Iris pigment epithelial cell (primary cell): ENCODE results near the gene ZNF329.
A peak's percentile ranks its signal among the peaks of the same experiment; 100 is the strongest.

Source experiments
- DNase-seq: peaks from one replicate; pipeline ENCODE4 v3.0.0-alpha.2; 2011; ENCODE audit warnings: low read depth

ZNF329 gene

GRCh38 chr19:58118979-58119733 is 31.4 kb downstream of the ZNF329 start:
- DNase-seq: no peak

- no peak for DNase-seq
These were observed 32.6 kb downstream of the ZNF329 start for GRCh38 chr19:58117841-58118575.

DNA sequence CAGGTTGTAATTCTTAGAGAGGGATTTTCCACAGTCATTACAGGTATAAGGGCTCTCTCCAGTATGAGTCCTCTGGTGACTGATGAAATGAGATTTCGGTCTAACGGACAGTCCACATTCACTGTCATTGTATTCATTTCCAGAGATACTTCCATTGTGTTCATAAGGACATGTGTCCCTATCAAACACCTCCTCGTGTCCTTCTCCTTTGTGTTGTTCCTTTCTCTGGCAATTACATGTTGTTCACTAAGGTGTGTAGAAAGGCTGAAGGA is 42.1 kb downstream of the ZNF329 start:
- DNase-seq: no peak

GRCh38 chr19:58107778-58108545 is 42.6 kb downstream of the ZNF329 start:
- no peak for DNase-seq

- no peak for DNase-seq
These were observed 51.9 kb downstream of the ZNF329 start for GRCh38 chr19:58098682-58098998.

DNA sequence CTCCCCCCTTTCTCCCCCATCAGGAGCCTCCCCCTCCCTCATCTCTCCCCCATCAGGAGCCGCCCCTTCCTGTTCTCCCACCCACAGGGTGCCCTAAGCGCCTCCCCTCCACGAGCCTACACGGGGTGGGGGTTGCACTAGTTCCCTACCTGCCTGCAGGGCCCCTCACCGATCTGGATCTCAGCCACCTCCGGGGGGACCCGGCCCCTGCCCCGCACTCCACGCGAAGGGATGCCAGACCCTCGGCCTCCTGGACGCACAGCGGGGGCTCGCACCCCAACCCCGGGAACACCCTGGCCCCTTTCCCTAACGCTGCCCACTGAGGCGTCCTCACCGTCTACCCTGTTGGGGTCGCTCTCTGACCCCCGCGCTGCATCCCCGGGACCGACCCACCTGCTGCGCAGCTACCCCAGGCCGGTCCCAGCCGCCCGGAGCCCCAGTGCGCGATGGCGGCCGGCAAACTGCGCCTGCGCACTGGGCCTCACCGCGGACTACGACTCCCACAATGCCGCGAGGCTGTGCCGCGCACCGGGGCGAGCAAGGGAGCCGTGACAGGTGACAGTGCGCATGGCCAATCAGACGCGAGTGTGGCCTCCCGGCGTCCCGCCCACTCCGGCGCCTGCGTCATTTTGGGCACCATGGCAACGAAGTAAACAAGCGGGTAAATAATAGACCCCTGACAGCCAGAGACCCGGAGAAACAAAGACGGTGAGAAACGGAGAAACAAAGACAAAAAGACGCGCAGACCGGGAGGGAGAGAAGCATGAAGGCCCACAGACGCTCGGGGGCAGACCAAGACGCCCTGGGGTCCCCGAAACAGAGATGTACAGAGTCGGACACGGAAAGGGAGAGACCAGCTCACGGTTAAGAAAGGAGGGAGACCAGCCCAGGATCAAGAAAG is 52.6 kb downstream of the ZNF329 start, which contains the start of gene ZSCAN18:
Gene ZSCAN18, minus strand, starts transcription at position 451 of the 901 bp plus-strand sequence. CDS start 7,964 bp downstream, outside the sequence.
- DNase-seq: peak; percentile 92

GRCh38 chr19:58097349-58097748 is 53.2 kb downstream of the ZNF329 start:
- DNase-seq: no peak

DNA sequence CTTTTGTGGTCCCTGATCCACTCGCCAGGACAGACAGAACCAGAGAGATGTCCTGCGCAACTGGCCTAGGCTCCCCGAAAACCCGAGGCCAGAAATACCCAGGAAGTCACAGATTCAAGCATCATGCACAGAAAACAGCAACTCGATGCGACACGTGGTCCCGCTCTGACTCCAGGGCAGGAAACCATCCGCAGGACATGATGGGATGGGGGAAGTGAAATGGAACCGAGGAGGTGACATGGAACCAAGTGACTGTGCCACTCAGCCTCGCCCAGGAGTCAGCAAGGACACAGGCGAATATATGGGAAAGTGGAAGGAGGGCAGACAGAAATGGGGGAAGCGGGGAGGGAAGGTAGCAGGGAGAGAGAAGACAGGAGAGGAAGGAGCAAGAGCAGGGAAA is 53.7 kb downstream of the ZNF329 start:
- no peak for DNase-seq

GRCh38 chr19:58095328-58095727 is 55.3 kb downstream of the ZNF329 start:
- no peak for DNase-seq

DNA sequence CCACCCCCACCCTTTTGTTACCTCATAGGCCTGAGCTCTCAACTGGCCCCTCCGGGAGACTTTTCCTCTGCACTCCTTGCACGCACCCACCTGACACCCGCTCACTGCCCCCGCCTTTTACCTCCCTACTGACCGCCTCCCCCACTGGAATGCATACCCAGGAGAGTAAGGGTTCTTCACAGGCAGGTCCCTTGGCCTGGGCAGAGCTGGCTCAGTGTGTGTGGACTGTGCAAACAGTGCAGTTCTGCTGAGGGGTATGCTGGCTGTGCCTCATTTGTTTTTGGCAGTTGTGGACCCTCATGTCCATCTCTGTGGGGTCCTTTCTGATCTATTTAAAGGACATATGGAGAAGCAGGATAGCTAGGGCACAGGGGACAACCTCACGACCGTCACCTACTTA is 57.5 kb downstream of the ZNF329 start:
- DNase-seq: no peak

- no peak for DNase-seq
These were observed 59.2 kb downstream of the ZNF329 start for GRCh38 chr19:58091251-58091995.

DNA sequence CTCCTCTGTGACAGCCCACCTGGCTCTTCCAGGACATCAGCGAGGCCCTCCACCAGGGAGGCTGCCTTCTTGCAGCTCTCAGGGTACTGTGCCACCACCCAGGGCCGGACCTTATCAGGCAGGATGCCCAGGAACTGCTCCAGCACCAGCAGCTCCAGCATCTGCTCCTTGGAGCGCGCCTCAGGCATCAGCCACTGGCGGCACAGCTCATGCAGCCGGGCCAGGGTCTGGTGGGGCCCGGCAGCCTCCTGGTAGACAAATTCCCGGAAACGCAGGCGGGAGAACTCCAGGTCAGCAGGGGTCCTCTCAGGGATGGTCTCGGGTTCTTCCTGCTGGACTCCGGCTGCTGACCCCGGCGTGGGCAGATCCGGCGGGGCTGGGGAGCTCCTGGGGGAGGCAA is 60.7 kb downstream of the ZNF329 start:
- DNase-seq: no peak

DNA sequence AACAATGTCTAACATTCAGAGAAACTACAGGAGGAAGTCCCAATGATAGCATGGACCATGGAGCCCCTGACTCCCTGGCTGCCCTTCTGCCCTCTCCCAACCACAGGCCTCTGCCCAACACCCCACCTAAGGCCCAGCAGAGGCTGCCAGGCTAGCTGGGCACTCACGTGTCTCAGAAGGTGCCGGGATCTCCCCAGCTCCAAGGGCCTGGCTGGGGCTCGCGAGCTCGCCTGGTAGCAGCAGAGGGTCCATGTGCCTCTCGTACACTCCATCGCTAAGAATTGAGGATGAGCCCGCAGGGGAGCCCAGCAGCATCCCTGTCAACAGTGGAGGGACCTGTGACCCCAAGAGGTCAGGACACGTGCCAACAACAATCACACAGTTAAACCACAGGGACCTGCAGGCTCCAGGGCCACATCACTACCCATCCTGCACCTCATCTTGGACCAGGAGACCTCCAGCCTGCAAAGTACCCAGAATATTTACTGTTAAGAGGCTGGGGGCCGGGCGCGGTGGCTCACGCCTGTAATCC is 62.0 kb downstream of the ZNF329 start:
- DNase-seq: no peak

DNA sequence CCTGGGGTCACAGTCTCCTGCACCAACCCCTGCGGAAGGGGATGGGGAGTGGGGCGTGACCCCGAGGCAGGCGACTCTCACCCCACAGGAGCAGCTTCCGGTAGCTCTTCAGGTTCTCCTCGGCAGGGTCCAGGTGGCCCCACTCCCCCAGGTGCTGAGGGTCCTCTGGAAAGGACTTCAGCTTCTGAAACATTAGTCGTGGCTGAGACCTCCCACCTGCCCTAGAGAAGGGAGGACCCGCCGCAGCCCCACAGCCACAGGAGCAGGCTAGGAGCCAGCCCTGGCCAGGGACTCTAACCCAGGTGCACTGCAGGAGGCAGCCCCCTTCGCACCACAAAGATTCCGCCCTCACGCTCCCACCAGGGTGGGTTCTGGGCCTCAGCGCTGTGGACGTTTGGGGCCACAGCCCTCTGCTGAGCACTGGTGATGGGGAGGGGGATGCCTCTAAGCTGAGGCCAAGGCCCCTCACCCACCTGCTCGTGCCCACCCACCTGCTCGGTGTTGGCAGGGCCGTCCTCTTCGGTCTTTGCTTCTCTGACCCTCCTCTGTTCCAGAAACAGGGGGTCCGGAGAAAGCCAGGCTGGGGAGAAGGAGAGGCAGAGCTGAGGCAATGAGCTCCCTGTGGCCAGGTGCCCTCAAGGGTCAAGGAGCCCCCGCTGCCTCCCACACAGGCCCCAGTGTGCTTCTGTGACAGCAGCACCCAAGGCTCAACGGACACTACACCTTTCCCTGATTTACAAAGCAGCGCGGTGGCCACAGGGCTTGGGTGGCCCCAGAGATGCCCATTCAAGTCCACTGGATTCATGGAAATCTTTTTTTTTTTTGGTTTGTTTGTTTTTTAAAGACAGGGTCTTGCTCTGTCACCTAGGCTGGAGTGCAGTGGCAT is 63.5 kb downstream of the ZNF329 start:
- no peak for DNase-seq

DNA sequence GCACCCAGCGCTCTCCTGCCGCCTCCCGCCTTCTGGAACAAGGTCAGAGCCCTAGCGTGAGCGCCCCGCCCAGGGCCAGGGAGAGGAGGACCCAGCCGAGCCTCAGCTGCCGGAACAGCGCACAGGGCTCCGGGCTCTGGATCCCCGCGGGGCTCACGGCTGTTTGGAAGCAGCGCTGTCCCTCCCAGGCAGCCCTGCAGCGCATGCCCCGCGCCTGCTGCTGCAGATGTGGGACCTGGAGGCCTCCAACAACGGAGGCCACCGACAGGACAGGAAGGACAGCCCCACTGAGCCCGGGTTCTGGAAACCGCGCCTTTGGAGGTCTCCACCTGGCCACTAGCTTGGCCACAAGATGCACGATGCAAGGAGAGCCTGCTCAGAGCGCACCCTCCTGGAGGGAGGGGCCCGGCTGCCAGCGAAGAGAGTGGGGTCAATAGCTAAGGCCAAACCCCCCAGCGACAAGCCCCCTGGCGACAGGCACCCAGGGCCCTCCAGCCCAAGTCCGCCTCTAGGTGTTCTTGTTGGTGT is 65.2 kb downstream of the ZNF329 start:
- DNase-seq: no peak

GRCh38 chr19:58084596-58085347 is 65.8 kb downstream of the ZNF329 start:
- DNase-seq: no peak

GRCh38 chr19:58083021-58083420 is 67.6 kb downstream of the ZNF329 start:
- no peak for DNase-seq

- no peak for DNase-seq
These were observed 70.8 kb downstream of the ZNF329 start for GRCh38 chr19:58079792-58080191.
